GM23338 (cell line): Measurements from ENCODE around the gene SAFB. TPM values are rescaled to one million over a fixed set of nuclear protein-coding genes. Genes with fewer than 3 reads are reported as not detected.

Source experiments
- ATAC-seq: fragments of 200-7000 bp; cut with Tn5 transposase; 3 replicates; pipeline ENCODE4 v1.9.1; 2020
- DNase-seq: peaks from one replicate; pipeline ENCODE4 v3.0.0-alpha.2; 2015; ENCODE audit warnings: low spot score
- H2AFZ ChIP-seq: fragments of 200-600 bp; sonication (generic); 2 replicates; pipeline ENCODE4 v1.8.0; 2016; ENCODE audit warnings: antibody characterized with exemption, mild to moderate bottlenecking, moderate library complexity
- H3F3A ChIP-seq: fragments of 200-600 bp; sonication (generic); replicated peaks from 2 replicates; pipeline ENCODE4 v1.8.0; 2017; ENCODE audit warnings: antibody characterized with exemption, mixed run types, low read depth
- H3K27ac ChIP-seq: fragments of 200-600 bp; sonication (generic); 2 replicates; pipeline ENCODE4 v1.6.1; 2016; ENCODE audit warnings: low read depth
- H3K27me3 ChIP-seq: fragments of 200-600 bp; sonication (generic); 2 replicates; pipeline ENCODE4 v1.8.0; 2016; ENCODE audit warnings: mild to moderate bottlenecking, mixed run types, moderate library complexity; ENCODE audit not compliant: insufficient read depth
- H3K36me3 ChIP-seq: fragments of 200-600 bp; sonication (generic); 2 replicates; pipeline ENCODE4 v1.8.0; 2016; ENCODE audit warnings: mild to moderate bottlenecking; ENCODE audit not compliant: insufficient read depth
- H3K4me1 ChIP-seq: fragments of 200-600 bp; sonication (generic); 2 replicates; pipeline ENCODE4 v1.8.0; 2016; ENCODE audit warnings: mild to moderate bottlenecking, moderate library complexity; ENCODE audit not compliant: insufficient read depth
- H3K4me2 ChIP-seq: fragments of 200-600 bp; sonication (generic); 2 replicates; pipeline ENCODE4 v1.7.1; 2017; ENCODE audit warnings: mixed run types
- H3K4me3 ChIP-seq: fragments of 200-600 bp; sonication (generic); 2 replicates; pipeline ENCODE4 v1.6.1; 2016; ENCODE audit warnings: mixed run types
- H3K79me2 ChIP-seq: fragments of 200-600 bp; sonication (generic); replicated peaks from 2 replicates; pipeline ENCODE4 v1.8.0; 2017; ENCODE audit warnings: mild to moderate bottlenecking; ENCODE audit not compliant: insufficient read depth
- H3K9me2 ChIP-seq: fragments of 200-600 bp; sonication (generic); 2 replicates; pipeline ENCODE4 v1.8.0; 2017; ENCODE audit not compliant: insufficient read depth
- H4K20me1 ChIP-seq: fragments of 200-600 bp; sonication (generic); replicated peaks from 2 replicates; pipeline ENCODE4 v1.8.0; 2017; ENCODE audit warnings: mild to moderate bottlenecking; ENCODE audit not compliant: insufficient read depth
- H3K27ac Mint-ChIP-seq: 2 replicates; pipeline ENCODE4 v1.8.0; 2020; ENCODE audit warnings: inconsistent platforms, mild to moderate bottlenecking, moderate library complexity, mixed read lengths
- H3K27me3 Mint-ChIP-seq: 3 replicates; pipeline ENCODE4 v1.8.0; 2022; ENCODE audit warnings: low read depth, mild to moderate bottlenecking, moderate library complexity, mixed read lengths, inconsistent platforms; ENCODE audit not compliant: insufficient read depth, poor library complexity
- H3K36me3 Mint-ChIP-seq: 3 replicates; pipeline ENCODE4 v1.8.0; 2021; ENCODE audit warnings: low read depth, mild to moderate bottlenecking, inconsistent platforms, moderate library complexity, mixed read lengths
- H3K4me1 Mint-ChIP-seq: 3 replicates; pipeline ENCODE4 v1.8.0; 2020; ENCODE audit warnings: mild to moderate bottlenecking, inconsistent platforms, mixed read lengths
- H3K4me3 Mint-ChIP-seq: 3 replicates; pipeline ENCODE4 v1.8.0; 2021; ENCODE audit warnings: moderate library complexity, mild to moderate bottlenecking, inconsistent platforms, mixed read lengths
- H3K9me3 Mint-ChIP-seq: 3 replicates; pipeline ENCODE4 v1.8.0; 2020; ENCODE audit warnings: moderate library complexity, mild to moderate bottlenecking, inconsistent platforms, mixed read lengths
- CREB1 ChIP-seq: fragments of 250-450 bp; sonication (Bioruptor Pico); IDR thresholded peaks from 2 replicates; pipeline ENCODE4 v1.5.0; 2020; ENCODE audit warnings: low read depth, mild to moderate bottlenecking, moderate library complexity
- EZH2 ChIP-seq: fragments of 200-600 bp; sonication (generic); IDR thresholded peaks from one replicate; pipeline ENCODE4 v1.8.0; 2017; ENCODE audit warnings: antibody characterized with exemption, mild to moderate bottlenecking, low read depth; ENCODE audit not compliant: unreplicated experiment
- JUNB ChIP-seq: IDR thresholded peaks from one replicate; pipeline ENCODE4 v1.6.1; 2016; ENCODE audit warnings: antibody characterized with exemption; ENCODE audit not compliant: unreplicated experiment
- POLR2AphosphoS5 ChIP-seq: IDR thresholded peaks from 2 replicates; pipeline ENCODE4 v1.6.1; 2016; ENCODE audit warnings: antibody characterized with exemption, low read depth
- ZNF331 ChIP-seq: fragments of 250-450 bp; sonication (Bioruptor Pico); IDR thresholded peaks from 2 replicates; pipeline ENCODE4 v1.5.0; 2020; ENCODE audit warnings: low read depth, mild to moderate bottlenecking, moderate library complexity
- ZNF462 ChIP-seq: fragments of 250-450 bp; sonication (Bioruptor Pico); IDR thresholded peaks from 2 replicates; pipeline ENCODE4 v1.5.0; 2020; ENCODE audit warnings: mild to moderate bottlenecking, moderate library complexity
- polyA plus RNA-seq: library from polyadenylated mRNA; unstranded; fragments of >200 nt; fragmentation: Nextera tagmentation; extraction: Ambion mirVana; gene quantifications from 2 replicates; pipeline ENCODE4 v1.2.1, GENCODE V29; 2016
- total RNA-seq: library from RNA; depleted of rRNA; stranded (reverse); fragments of >200 nt; shearing (Covaris generic); gene quantifications from 2 replicates; pipeline ENCODE4 v1.2.3, GENCODE V29; 2014
- TF ChIP-seq, protein P1 (sequence below), 2 experiments: fragments of 200-600 bp in 1 of 2; sonication (generic) in 1 of 2; conservative IDR thresholded peaks; 2 replicates each; pipeline versions ENCODE4 v1.5.1 to v1.6.1; 2016 to 2017; ENCODE audit warnings: antibody characterized with exemption in 2 of 2, low read depth in 2 of 2, mild to moderate bottlenecking in 2 of 2, moderate library complexity in 1 of 2

SAFB gene
- total and polyA plus RNA-seq, 2 experiments from 2014 or later: 85.2 to 109 TPM

DNA sequence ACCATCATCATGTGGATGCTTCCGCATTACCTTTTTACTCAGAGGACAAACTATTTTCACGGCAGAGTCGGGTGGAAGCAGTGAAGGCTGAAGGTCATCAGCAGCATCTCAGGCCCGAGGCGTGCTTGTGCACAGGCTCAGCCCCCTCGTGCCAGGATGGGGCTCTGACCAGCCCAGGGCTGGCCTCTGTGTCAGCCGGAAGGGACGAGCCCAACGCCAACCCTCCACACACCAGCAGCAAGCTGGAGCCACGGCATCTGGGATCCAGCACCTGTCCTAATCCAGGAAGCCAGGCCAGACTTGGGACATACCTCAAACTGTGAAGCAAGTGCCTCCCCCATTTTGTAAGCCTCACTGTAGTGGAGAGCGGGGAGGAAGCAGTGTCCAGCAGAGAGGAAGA is 46.3 kb downstream of the SAFB start (continued):
- TF ChIP-seq, protein P1, sequence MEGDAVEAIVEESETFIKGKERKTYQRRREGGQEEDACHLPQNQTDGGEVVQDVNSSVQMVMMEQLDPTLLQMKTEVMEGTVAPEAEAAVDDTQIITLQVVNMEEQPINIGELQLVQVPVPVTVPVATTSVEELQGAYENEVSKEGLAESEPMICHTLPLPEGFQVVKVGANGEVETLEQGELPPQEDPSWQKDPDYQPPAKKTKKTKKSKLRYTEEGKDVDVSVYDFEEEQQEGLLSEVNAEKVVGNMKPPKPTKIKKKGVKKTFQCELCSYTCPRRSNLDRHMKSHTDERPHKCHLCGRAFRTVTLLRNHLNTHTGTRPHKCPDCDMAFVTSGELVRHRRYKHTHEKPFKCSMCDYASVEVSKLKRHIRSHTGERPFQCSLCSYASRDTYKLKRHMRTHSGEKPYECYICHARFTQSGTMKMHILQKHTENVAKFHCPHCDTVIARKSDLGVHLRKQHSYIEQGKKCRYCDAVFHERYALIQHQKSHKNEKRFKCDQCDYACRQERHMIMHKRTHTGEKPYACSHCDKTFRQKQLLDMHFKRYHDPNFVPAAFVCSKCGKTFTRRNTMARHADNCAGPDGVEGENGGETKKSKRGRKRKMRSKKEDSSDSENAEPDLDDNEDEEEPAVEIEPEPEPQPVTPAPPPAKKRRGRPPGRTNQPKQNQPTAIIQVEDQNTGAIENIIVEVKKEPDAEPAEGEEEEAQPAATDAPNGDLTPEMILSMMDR (conservative IDR thresholded peaks at IDR 0.05; ENCODE audit: low read depth in 2 of 2): no peak
- TF ChIP-seq CREB1 (CRISPR knock-in tag): no peak
- no peak for TF ChIP-seq ZNF331 (CRISPR knock-in tag)
- no peak for TF ChIP-seq POLR2AphosphoS5
- no peak for TF ChIP-seq ZNF462 (CRISPR knock-in tag)

- Histone ChIP-seq H4K20me1 (peaks cover 3% of the 10 kb centered on the region), H3K9me2 (no peaks in the 10 kb centered on the region), H3K4me1 (0 out of 2 replicates have a peak, but pooled peaks cover 3% of the 10 kb centered on the region), H3F3A (0 out of 2 replicates have a peak, but pooled peaks cover 3% of the 10 kb centered on the region), H3K79me2 (no peaks in the 10 kb centered on the region), H3K4me2 (no peak overlapping the region), H3K27me3 (no peaks in the 10 kb centered on the region), H2AFZ (no peak overlapping the region), H3K36me3 (peaks cover 10% of the 10 kb centered on the region; the same call in 1 of the 2 replicates), H3K27ac (no peak overlapping the region), H3K4me3 (no peak overlapping the region)
- ATAC-seq: no peak
- Mint-ChIP-seq H3K36me3 (peaks cover 48% of the 10 kb centered on the region), H3K4me1 (peaks cover 13% of the 10 kb centered on the region), H3K4me3 (no peak overlapping the region), H3K9me3 (no peaks in the 10 kb centered on the region), H3K27me3 (peaks cover 26% of the 10 kb centered on the region), H3K27ac (no peak overlapping the region)
- DNase-seq: no peak
- no peak for TF ChIP-seq EZH2
- TF ChIP-seq, protein P1 (conservative IDR thresholded peaks at IDR 0.05; ENCODE audit: low read depth in 2 of 2): no peak
- no peak for TF ChIP-seq JUNB
Measured at GRCh38 chr19:5671600-5671999, 48.7 kb downstream of the SAFB start.
